ENCODE measurements around the gene ANKRD44.

Gene ANKRD44

GRCh38 chr2:197310271-197310985 lies at the start of gene ANKRD44:
Gene ANKRD44 (minus strand): TSS chr2:197310780. CDS start chr2:197310604, 176 bp downstream.
- DNase-seq (ENCODE audit: extremely low spot score) = peak; percentile 88
- TF ChIP-seq CTCF (IDR thresholded peaks at IDR 0.05; ENCODE audit: control extremely low read depth, extremely low read depth, low read depth, missing control alignments) = peak; percentile 77
- CTCF ChIA-PET = interaction anchor here (1.0 to 6.1 kb wide), 15 partner anchors 12 to 197 kb away, joined by 3 to 32 read pairs (median 4); no protein-coding TSS in a partner anchor
- POLR2A ChIA-PET = interaction anchor here (1.7 kb wide), 1 partner anchor 14 kb away, joined by 6 read pairs; no protein-coding TSS in a partner anchor

- CTCF ChIA-PET = interaction anchor here (0.8 to 3.2 kb wide), 6 partner anchors 12 to 246 kb away, joined by 3 to 20 read pairs (median 4); no protein-coding TSS in a partner anchor
- no peak for DNase-seq (ENCODE audit: extremely low spot score)
- peak; percentile 10 for TF ChIP-seq CTCF (IDR thresholded peaks at IDR 0.05; ENCODE audit: control extremely low read depth, extremely low read depth, low read depth, missing control alignments)
- POLR2A ChIA-PET = no interaction called here
Measured at GRCh38 chr2:197359859-197360258, 49.3 kb upstream of the ANKRD44 start.

- DNase-seq (ENCODE audit: extremely low spot score) = no peak
- ChIA-PET CTCF (interaction anchor here (0.8 to 3.2 kb wide), 8 partner anchors 8 to 245 kb away, joined by 3 to 20 read pairs (median 4); no protein-coding TSS in a partner anchor), POLR2A (no interaction called here)
- TF ChIP-seq CTCF (IDR thresholded peaks at IDR 0.05; ENCODE audit: control extremely low read depth, extremely low read depth, low read depth, missing control alignments) = no peak
Measured at GRCh38 chr2:197358931-197359330, 48.4 kb upstream of the ANKRD44 start.

- no peak for TF ChIP-seq CTCF (IDR thresholded peaks at IDR 0.05; ENCODE audit: control extremely low read depth, extremely low read depth, low read depth, missing control alignments)
- CTCF ChIA-PET = interaction anchor here (0.6 to 3.2 kb wide), 10 partner anchors 9 to 244 kb away, joined by 3 to 20 read pairs (median 3); no protein-coding TSS in a partner anchor
- no peak for DNase-seq (ENCODE audit: extremely low spot score)
- POLR2A ChIA-PET = no interaction called here
Measured at GRCh38 chr2:197357986-197358385, 47.4 kb upstream of the ANKRD44 start.

- DNase-seq (ENCODE audit: extremely low spot score) = no peak
- TF ChIP-seq CTCF (IDR thresholded peaks at IDR 0.05; ENCODE audit: control extremely low read depth, extremely low read depth, low read depth, missing control alignments) = no peak
- ChIA-PET POLR2A (no interaction called here), CTCF (interaction anchor here (1.1 to 1.4 kb wide), 2 partner anchors 10 to 165 kb away, joined by 3 to 6 read pairs; no protein-coding TSS in a partner anchor)
Measured at GRCh38 chr2:197356136-197356535, 45.6 kb upstream of the ANKRD44 start.

- no peak for DNase-seq (ENCODE audit: extremely low spot score)
- no peak for TF ChIP-seq CTCF (IDR thresholded peaks at IDR 0.05; ENCODE audit: control extremely low read depth, extremely low read depth, low read depth, missing control alignments)
- ChIA-PET CTCF (interaction anchor here (1.2 to 1.3 kb wide), 2 partner anchors 28 to 241 kb away, joined by 4 to 7 read pairs; no protein-coding TSS in a partner anchor), POLR2A (no interaction called here)
Measured at GRCh38 chr2:197354169-197354558, 43.6 kb upstream of the ANKRD44 start.
